Activated T-cell treated with anti-CD3 and anti-CD28 coated beads, Interleukin-2, amount 50 U/mL, for 4 hours (primary cell): ENCODE measurements around the gene PPP1R1A. TPM values are rescaled to one million over a fixed set of nuclear protein-coding genes. Genes with fewer than 3 reads are reported as not detected.
A peak's percentile ranks its signal among the peaks of the same experiment; 100 is the strongest.

Experiments
- ATAC-seq, 2 donors: fragments of 200-7000 bp; cut with Tn5 transposase; one replicate each; pipeline ENCODE4 v1.10.0; 2021
- DNase-seq: peaks from one replicate; pipeline ENCODE4 v3.0.0-alpha.2; 2020
- H3K27me3 Mint-ChIP-seq: one replicate; pipeline ENCODE4 v1.8.0; 2021; ENCODE audit warnings: low read depth, mixed read lengths
- H3K36me3 Mint-ChIP-seq: one replicate; pipeline ENCODE4 v1.8.0; 2022; ENCODE audit warnings: mixed read lengths; ENCODE audit not compliant: insufficient read depth
- H3K4me1 Mint-ChIP-seq: one replicate; pipeline ENCODE4 v1.8.0; 2021; ENCODE audit warnings: low read depth, mixed read lengths
- H3K4me3 Mint-ChIP-seq: one replicate; pipeline ENCODE4 v1.8.0; 2021; ENCODE audit warnings: mild to moderate bottlenecking, moderate library complexity, mixed read lengths
- H3K9me3 Mint-ChIP-seq: one replicate; pipeline ENCODE4 v1.8.0; 2021; ENCODE audit warnings: mixed read lengths
- total RNA-seq, 3 donors: library from RNA; stranded (reverse); gene quantifications; one replicate each; pipeline ENCODE4 v1.2.1, GENCODE V29; 2021

The PPP1R1A gene, protein sequence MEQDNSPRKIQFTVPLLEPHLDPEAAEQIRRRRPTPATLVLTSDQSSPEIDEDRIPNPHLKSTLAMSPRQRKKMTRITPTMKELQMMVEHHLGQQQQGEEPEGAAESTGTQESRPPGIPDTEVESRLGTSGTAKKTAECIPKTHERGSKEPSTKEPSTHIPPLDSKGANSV
- not detected for total RNA-seq

- peak; percentile 53 to 62 for ATAC-seq
- Mint-ChIP-seq H3K36me3 (no peaks in the 10 kb centered on the region), H3K4me1 (peaks cover 9% of the 10 kb centered on the region), H3K4me3 (peak within 1 kb of the TSS; percentile 40), H3K9me3 (no peaks in the 10 kb centered on the region), H3K27me3 (peaks cover 72% of the 10 kb centered on the region)
- DNase-seq = no peak
Observed at GRCh38 chr12:54588110-54588889, at the start of gene PPP1R1A. TSS of gene PPP1R1A (minus strand) at chr12:54588659. CDS start at chr12:54588488, 171 bp downstream.

DNA sequence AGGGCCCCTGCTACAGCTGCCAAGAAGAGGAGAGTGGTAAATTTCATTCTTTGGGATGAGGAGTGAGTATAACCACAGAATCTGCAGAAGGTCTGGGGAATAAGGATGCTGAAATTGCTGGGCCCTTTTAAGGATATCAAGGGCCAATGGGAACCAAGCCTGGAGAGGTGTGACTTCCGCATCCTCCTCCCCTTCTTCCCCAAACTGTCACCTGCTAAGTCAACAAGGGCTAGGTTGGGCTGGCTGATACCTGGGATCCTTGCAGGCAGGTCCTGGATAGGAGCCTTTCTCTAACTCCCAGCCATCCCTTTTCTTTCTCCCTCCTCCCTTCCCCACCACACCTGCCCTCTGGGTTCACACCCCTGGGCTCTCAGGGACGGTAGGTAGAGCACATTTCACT is 46.3 kb upstream of the PPP1R1A start, which contains the start of gene LACRT:
Gene LACRT, minus strand, starts transcription at position 101 of the 400 bp plus-strand sequence. Its CDS starts 54 bp downstream, at position 47.
- no peak for ATAC-seq
- Mint-ChIP-seq H3K4me3 (no peak within 1 kb of the TSS), H3K9me3 (no peaks in the 10 kb centered on the region), H3K4me1 (no peaks in the 10 kb centered on the region), H3K36me3 (no peaks in the 10 kb centered on the region), H3K27me3 (peaks cover 34% of the 10 kb centered on the region)
- no peak for DNase-seq

- Mint-ChIP-seq H3K4me3 (no peak overlapping the region), H3K9me3 (peaks cover 7% of the 10 kb centered on the region), H3K27me3 (peaks cover 51% of the 10 kb centered on the region), H3K36me3 (no peaks in the 10 kb centered on the region), H3K4me1 (no peaks in the 10 kb centered on the region)
- no peak for DNase-seq
- ATAC-seq = no peak
Observed at GRCh38 chr12:54631988-54632728, 43.7 kb upstream of the PPP1R1A start.

DNA sequence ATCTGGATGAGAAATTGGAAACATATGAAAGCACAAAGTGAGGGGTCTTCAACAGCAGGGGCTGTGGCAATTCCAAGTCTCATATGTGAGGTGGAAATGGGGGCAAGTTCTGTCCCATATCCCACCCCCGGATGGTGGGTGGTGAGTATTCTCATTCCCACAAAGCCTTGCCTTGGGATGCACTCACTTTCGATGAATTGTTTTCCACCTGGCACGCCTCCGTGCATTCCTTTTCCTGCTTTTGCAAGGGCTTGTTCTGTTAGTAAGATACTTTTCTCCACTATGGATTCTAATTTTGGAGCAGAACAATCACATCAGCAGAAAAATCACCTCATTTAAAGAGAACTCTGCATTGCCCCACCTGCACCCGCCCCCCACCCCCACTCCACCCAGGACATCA is 43.1 kb upstream of the PPP1R1A start:
- H3K4me1 Mint-ChIP-seq = no peaks in the 10 kb centered on the region
- H3K4me3 Mint-ChIP-seq = no peak overlapping the region
- H3K9me3 Mint-ChIP-seq = peaks cover 13% of the 10 kb centered on the region
- no peaks in the 10 kb centered on the region for H3K36me3 Mint-ChIP-seq
- DNase-seq (no peak), ATAC-seq (no peak)
- peaks cover 57% of the 10 kb centered on the region for H3K27me3 Mint-ChIP-seq

- Mint-ChIP-seq H3K4me1 (no peaks in the 10 kb centered on the region), H3K27me3 (peaks cover 68% of the 10 kb centered on the region), H3K36me3 (no peaks in the 10 kb centered on the region), H3K9me3 (peaks cover 13% of the 10 kb centered on the region), H3K4me3 (no peak overlapping the region)
- DNase-seq (no peak), ATAC-seq (no peak)
Observed at GRCh38 chr12:54629925-54630324, 41.5 kb upstream of the PPP1R1A start.

DNA sequence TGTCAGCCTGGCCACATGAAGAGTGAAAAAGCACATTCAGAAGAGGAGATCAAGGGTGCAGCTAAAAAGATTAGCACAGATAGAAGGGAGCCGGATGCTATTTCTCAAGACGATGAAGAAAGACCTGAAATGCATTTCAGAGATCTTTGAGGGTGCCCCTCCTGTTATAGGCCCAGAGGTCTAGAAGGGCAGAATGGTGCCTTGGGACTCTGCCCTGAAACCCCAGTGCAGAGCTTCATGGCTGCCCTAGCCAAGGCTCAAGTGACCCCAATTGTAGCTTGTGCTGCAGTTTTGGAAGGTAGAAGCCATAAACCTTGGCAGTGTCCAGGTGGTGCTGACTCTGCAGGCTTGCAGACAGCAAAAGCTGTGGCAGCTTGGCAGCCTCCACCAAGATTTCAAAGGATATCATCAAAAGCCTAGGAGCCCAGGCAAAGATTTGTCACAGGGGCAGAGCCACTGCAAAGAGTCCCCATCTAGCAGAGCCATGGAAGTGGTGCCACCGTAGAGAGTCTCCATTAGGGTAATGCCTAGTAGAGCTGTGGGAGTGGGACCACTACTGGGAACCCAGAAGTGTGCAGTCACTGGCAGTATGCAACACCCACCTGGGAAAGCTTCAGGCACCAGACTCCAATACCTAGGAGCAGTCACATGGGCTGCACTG is 39.9 kb upstream of the PPP1R1A start:
- Mint-ChIP-seq H3K4me1 (no peaks in the 10 kb centered on the region), H3K9me3 (peaks cover 13% of the 10 kb centered on the region), H3K27me3 (peaks cover 72% of the 10 kb centered on the region), H3K36me3 (no peaks in the 10 kb centered on the region), H3K4me3 (no peak overlapping the region)
- no peak for DNase-seq
- ATAC-seq = no peak

DNA sequence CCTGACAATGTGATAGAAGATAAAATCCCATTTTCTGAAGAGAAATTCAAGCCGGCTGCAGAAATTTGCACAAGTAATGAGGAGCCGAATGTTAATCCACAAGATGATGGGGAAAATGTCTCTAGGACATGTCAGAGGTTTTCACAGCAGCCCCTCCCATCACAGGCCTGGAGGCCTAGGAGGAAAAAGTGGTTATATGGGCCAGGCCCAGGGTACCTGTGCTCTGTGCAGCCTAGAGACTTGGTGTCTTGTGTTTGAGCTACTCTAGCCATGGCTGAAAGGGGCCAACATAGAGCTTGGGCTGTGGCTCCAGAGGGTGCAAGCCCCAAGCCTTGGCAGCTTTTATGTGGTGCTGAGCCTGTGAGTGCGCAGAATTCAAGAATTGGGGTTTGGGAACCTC is 38.8 kb upstream of the PPP1R1A start:
- DNase-seq = no peak
- H3K4me3 Mint-ChIP-seq = no peak overlapping the region
- H3K27me3 Mint-ChIP-seq = peaks cover 73% of the 10 kb centered on the region
- peaks cover 13% of the 10 kb centered on the region for H3K9me3 Mint-ChIP-seq
- H3K4me1 Mint-ChIP-seq = no peaks in the 10 kb centered on the region
- ATAC-seq = no peak
- H3K36me3 Mint-ChIP-seq = no peaks in the 10 kb centered on the region

DNA sequence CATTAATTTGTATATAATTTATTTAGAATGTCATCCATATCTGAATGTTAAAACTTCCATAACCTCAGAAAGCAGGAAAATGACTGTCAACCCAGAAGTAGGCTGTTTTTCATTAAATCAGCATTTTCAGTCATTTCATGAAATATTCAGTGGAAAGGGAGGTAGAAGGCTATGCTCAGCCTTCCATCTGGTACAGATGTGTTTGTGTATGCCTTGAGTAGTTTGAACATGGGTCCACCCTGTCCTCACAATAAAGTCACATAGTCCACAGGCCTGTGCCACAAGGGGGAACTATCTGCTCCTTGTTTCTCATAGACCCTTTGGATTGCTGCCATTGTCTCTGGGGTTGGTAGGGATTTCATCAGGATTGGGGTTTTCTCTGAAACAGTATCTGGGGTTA is 37.1 kb upstream of the PPP1R1A start:
- Mint-ChIP-seq H3K9me3 (peaks cover 13% of the 10 kb centered on the region), H3K27me3 (peaks cover 80% of the 10 kb centered on the region), H3K4me3 (no peak overlapping the region), H3K4me1 (no peaks in the 10 kb centered on the region), H3K36me3 (no peaks in the 10 kb centered on the region)
- DNase-seq (no peak), ATAC-seq (no peak)

GRCh38 chr12:54624315-54625279 is 36.1 kb upstream of the PPP1R1A start:
- H3K4me1 Mint-ChIP-seq = no peaks in the 10 kb centered on the region
- H3K36me3 Mint-ChIP-seq = no peaks in the 10 kb centered on the region
- no peak for ATAC-seq
- H3K9me3 Mint-ChIP-seq = peaks cover 13% of the 10 kb centered on the region
- H3K4me3 Mint-ChIP-seq = no peak overlapping the region
- no peak for DNase-seq
- peaks cover 71% of the 10 kb centered on the region for H3K27me3 Mint-ChIP-seq

DNA sequence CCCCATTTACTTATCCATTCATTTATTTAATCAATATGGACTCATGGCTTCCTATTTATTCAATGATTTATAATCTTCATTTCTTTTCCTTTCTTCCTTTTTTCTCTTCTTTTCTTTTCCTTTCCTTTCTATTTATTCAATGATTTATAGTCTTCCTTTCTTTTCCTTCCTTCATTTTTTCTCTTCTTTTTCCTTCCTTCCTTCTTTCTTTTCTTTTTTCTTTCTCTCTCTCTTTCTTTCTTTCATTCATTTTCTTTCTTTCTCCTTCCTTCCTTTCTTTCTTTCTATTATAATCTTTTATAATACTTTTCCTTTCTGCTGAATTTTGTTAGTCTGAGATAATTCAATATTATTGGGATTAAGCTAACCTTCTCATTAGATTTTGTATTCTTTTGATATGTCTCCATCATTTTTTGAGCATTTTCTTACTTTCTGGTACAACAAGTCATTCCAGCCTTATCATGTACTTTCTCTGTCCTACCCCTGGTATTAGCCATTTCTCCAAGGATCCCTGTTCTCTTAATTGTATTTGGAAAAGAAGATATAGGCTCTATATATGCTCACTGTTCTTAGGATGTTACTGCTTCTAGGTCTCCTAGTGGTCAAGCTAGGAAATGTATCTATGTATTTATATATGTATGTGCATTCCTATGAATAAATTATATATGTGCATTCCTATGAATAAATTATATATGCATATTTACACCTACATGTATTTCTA is 34.2 kb upstream of the PPP1R1A start:
- no peaks in the 10 kb centered on the region for H3K4me1 Mint-ChIP-seq
- H3K27me3 Mint-ChIP-seq = peaks cover 60% of the 10 kb centered on the region
- ATAC-seq (no peak), DNase-seq (no peak)
- no peak overlapping the region for H3K4me3 Mint-ChIP-seq
- H3K36me3 Mint-ChIP-seq = no peaks in the 10 kb centered on the region
- peaks cover 7% of the 10 kb centered on the region for H3K9me3 Mint-ChIP-seq

DNA sequence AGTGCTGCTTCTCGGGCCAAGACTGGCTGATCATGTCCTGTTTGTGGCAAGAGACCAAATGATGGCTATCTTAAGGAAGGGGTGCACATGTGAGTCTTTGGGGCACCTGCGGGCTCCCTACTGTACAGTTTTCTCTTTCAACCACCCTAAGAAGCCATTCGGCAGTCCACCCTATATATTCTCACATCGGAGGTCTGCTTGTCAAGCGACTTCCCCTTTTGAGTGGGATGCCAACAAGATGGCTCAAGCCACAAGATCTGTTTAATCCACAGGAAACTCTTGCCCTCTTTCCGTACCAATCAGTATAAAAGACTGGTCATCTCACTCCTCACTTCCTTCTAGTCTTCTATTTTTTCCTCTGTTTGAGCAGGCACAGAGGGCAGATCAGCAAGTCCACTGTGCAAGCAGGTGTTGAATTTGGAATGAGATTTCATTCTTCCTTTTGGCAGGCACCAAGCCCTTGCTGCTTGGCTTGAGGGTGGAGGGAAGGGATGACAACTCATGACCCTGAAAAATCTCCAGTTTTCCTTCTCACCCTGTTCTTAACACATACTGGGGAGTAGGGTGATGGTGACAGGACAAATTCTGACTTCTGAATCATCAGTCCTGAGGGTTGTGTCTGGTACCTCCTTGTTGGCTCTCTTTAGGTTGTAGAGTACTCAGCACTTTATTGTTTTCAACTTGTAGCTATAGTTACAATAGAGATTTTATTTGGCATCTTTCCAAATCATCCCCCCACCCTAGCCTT is 28.6 kb upstream of the PPP1R1A start:
- no peak for ATAC-seq
- Mint-ChIP-seq H3K4me3 (no peak overlapping the region), H3K36me3 (no peaks in the 10 kb centered on the region), H3K4me1 (peaks cover 4% of the 10 kb centered on the region), H3K27me3 (peaks cover 46% of the 10 kb centered on the region), H3K9me3 (no peaks in the 10 kb centered on the region)
- DNase-seq = no peak

DNA sequence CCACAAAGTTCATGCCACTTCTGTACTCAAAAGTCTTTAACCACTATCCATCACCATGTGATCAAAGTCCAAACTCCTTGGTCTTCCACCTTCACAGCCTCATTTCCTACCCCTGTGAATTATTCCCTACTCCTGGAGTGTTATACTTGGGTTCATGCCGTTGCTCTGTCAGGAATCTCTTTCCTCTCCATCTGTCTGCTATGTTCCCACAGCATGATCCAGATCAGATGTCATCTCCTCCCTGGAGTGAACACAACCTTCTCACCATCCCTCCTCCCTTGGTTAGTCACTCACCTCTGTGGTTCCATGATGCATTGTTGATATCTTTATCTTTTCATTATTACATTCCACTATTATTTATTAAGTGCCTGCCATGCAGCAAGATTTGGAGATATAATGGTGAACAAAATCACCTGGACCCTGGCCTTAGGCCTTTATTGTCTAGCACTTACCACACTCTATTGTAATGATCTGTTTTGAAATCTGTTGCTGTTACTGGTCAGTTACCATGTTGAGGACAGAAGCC is 23.8 kb upstream of the PPP1R1A start:
- Mint-ChIP-seq H3K27me3 (peaks cover 33% of the 10 kb centered on the region), H3K36me3 (no peaks in the 10 kb centered on the region), H3K4me3 (no peak overlapping the region), H3K4me1 (peaks cover 4% of the 10 kb centered on the region), H3K9me3 (no peaks in the 10 kb centered on the region)
- DNase-seq = no peak
- ATAC-seq = no peak
